Prostate gland (tissue), 2 donors: ENCODE data around the gene TMEM267. TPM values are rescaled to one million over a fixed set of nuclear protein-coding genes. Genes with fewer than 3 reads are reported as not detected.

ENCODE experiments used
- DNase-seq: peaks from one replicate; pipeline ENCODE4 v3.0.0-alpha.2; 2019; ENCODE audit warnings: low spot score
- H3K27ac ChIP-seq, 2 donors: fragments of 200-600 bp; sonication (generic); 2 replicates each; pipeline ENCODE4 v1.5.1; 2017 to 2019
- H3K27me3 ChIP-seq: fragments of 200-600 bp; sonication (generic); replicated peaks from 2 replicates; pipeline ENCODE4 v1.5.1; 2019; ENCODE audit not compliant: insufficient read depth
- H3K36me3 ChIP-seq, 2 donors: fragments of 200-600 bp; sonication (generic); 1 replicate in 1 of 2; 2 replicates in 1 of 2; pipeline versions ENCODE4 v1.5.1 to v1.8.1; 2017 to 2019
- H3K4me1 ChIP-seq: fragments of 200-600 bp; sonication (generic); replicated peaks from 2 replicates; pipeline ENCODE4 v1.5.1; 2019
- H3K4me3 ChIP-seq, 2 donors: fragments of 200-600 bp; sonication (generic); 2 replicates each; pipeline ENCODE4 v1.5.1; 2017 to 2019
- H3K9me3 ChIP-seq: fragments of 200-600 bp; sonication (generic); 2 replicates; pipeline ENCODE4 v1.5.1; 2017
- POLR2A ChIP-seq: fragments of 450-650 bp; IDR thresholded peaks from one replicate; pipeline ENCODE4 v1.6.1; 2016; ENCODE audit warnings: antibody characterized with exemption, mild to moderate bottlenecking
- POLR2AphosphoS5 ChIP-seq: sonication (generic); formaldehyde crosslinking; IDR thresholded peaks from one replicate; pipeline ENCODE4 v1.6.1; 2017; ENCODE audit warnings: antibody characterized with exemption
- WGBS: methylation state at CpG from one replicate; pipeline ENCODE4 v1.1.5; 2018; 5-methylcytosine and 5-hydroxymethylcytosine counted together
- intact Hi-C: fragments of 100-400 bp; cut with DNase I; formaldehyde crosslinking; loops from one replicate; pipeline ENCODE4 v1.14.2; 2022
- total RNA-seq, 2 donors: library from RNA; depleted of rRNA; stranded (reverse); fragments of >200 nt; gene quantifications; one replicate each; pipeline ENCODE4 v1.1.0, GENCODE V29; 2016
- TF ChIP-seq, protein P1 (sequence below), 4 experiments: fragments of 200-600 bp in 2 of 4; fragments of 450-650 bp in 2 of 4; sonication (generic) in 2 of 4; IDR thresholded peaks; 1 replicate in 3 of 4; 2 replicates in 1 of 4; pipeline ENCODE4 v1.5.1; 2016 to 2019; ENCODE audit warnings: antibody characterized with exemption in 4 of 4, mild to moderate bottlenecking in 2 of 4, moderate library complexity in 2 of 4

Gene TMEM267
- total RNA-seq, 2 donors from 2014 or later: 11.8 to 14.9 TPM

DNA sequence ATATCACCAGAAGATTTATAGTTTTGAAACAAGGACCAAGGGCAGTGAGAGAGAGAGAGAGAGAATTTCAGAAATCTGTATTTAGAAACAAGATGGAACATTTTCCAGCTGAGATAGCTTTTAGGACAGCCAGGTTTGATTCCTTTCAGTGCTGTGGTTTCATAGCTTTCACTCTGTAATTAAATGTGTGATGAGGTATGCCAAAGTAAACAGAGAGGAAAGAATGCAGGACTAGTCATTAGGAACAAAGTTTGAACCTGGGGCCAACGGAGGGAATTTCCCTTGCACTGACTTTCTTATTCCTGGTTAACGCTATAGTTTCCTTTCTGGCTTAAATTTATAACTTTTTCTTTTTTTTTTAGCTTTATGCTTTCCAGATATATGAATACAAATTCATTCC is 61.5 kb downstream of the TMEM267 start:
- intact Hi-C loops: no loop called here
- no peaks in the 10 kb centered on the region for H3K9me3 ChIP-seq
- no peaks in the 10 kb centered on the region for H3K27me3 ChIP-seq
- peak; percentile 49 for DNase-seq
- no peaks in the 10 kb centered on the region for H3K36me3 ChIP-seq
- no peaks in the 10 kb centered on the region for H3K4me1 ChIP-seq
- WGBS: 9% methylated on average over 2 of the region's 2 CpGs
- no peak overlapping the region for H3K27ac ChIP-seq
- TF ChIP-seq POLR2AphosphoS5 (peak; percentile 84), POLR2A (no peak)
- H3K4me3 ChIP-seq: no peak overlapping the region

DNA sequence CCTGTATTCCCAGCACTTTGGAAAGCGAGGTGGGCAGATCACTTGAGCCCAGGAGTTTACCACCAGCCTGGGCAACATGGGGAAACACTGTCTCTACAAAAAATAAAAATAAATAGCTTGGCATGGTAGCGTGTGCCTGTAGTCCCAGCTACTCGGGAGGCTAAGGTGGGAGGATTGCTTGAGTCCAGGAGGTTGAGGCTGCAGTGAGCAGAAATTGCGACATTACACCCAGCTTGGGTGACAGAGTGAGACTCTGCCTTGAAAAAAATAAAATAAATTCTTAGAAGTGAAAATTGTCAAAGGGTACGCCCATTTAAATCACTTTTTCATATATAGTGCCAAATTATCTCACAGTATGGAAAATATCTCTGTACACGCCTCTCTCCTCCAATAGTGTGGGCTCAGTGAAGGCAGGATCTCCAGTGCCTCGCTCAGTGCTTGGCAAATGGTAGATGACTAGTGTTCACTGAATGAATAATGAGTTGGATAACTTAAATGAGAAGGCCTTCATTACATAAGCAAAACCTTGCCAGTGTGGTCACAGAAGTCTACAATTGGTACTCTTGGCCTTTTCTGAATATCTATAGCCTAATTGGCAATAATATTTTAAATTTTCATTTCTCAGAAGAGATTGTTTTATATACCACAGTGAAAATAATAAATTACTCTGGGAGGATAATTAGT is 62.1 kb downstream of the TMEM267 start:
- H3K4me1 ChIP-seq: no peaks in the 10 kb centered on the region
- 87% methylated on average over 7 of the region's 7 CpGs for WGBS
- H3K36me3 ChIP-seq: no peaks in the 10 kb centered on the region
- no peaks in the 10 kb centered on the region for H3K9me3 ChIP-seq
- H3K27me3 ChIP-seq: no peaks in the 10 kb centered on the region
- intact Hi-C loops: no loop called here
- TF ChIP-seq POLR2A: no peak
- TF ChIP-seq, protein P1, sequence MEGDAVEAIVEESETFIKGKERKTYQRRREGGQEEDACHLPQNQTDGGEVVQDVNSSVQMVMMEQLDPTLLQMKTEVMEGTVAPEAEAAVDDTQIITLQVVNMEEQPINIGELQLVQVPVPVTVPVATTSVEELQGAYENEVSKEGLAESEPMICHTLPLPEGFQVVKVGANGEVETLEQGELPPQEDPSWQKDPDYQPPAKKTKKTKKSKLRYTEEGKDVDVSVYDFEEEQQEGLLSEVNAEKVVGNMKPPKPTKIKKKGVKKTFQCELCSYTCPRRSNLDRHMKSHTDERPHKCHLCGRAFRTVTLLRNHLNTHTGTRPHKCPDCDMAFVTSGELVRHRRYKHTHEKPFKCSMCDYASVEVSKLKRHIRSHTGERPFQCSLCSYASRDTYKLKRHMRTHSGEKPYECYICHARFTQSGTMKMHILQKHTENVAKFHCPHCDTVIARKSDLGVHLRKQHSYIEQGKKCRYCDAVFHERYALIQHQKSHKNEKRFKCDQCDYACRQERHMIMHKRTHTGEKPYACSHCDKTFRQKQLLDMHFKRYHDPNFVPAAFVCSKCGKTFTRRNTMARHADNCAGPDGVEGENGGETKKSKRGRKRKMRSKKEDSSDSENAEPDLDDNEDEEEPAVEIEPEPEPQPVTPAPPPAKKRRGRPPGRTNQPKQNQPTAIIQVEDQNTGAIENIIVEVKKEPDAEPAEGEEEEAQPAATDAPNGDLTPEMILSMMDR (IDR thresholded peaks at IDR 0.05): no peak
- TF ChIP-seq POLR2AphosphoS5: no peak
- DNase-seq: no peak
- no peak overlapping the region for H3K27ac ChIP-seq
- no peak overlapping the region for H3K4me3 ChIP-seq

DNA sequence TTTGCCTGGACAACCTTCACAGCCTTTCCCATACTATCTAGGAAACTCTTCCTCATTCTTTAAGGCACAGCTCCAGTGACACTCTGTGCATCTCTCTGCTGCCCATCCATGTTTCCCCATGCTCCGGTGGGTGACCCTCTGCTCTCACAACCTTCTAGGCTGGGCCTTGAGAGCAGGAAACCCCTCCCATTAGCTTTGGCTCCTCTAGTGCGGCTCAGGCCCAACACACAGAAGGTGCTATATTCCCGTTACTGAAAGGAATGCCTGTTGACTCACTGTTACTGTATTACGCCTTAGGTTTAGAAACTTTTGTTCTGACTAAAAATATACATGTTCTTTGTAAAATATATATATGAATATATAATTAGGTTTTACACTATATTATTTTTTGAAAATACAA is 63.4 kb downstream of the TMEM267 start:
- TF ChIP-seq POLR2AphosphoS5 (no peak), POLR2A (no peak)
- TF ChIP-seq, protein P1 (IDR thresholded peaks at IDR 0.05): no peak
- no peak for DNase-seq
- no peak overlapping the region for H3K4me3 ChIP-seq
- intact Hi-C loops: no loop called here
- H3K27me3 ChIP-seq: no peaks in the 10 kb centered on the region
- H3K9me3 ChIP-seq: no peaks in the 10 kb centered on the region
- no peak overlapping the region for H3K27ac ChIP-seq
- H3K36me3 ChIP-seq: no peaks in the 10 kb centered on the region
- no peaks in the 10 kb centered on the region for H3K4me1 ChIP-seq
- 94% methylated on average over 4 of the region's 4 CpGs for WGBS

DNA sequence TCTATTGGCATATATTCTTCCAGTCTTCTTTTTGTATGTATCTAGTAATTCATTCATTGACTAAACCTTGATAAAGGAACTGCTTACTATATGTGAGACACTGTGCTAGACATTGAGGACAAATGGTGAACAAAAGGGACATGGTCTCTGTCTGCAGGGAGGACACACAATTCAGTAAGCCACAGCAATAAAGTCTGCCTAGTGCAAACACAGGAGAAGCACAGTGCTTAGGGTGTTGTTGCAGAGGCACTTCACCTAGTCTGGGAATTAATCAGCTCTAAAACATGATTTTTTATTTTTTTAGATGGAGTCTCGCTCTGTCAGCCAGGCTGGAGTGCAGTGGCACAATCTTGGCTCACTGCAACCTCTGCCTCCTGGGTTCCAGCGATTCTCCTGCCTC is 65.1 kb downstream of the TMEM267 start:
- no peaks in the 10 kb centered on the region for H3K4me1 ChIP-seq
- no peaks in the 10 kb centered on the region for H3K9me3 ChIP-seq
- no peaks in the 10 kb centered on the region for H3K36me3 ChIP-seq
- TF ChIP-seq, protein P1 (IDR thresholded peaks at IDR 0.05): no peak
- TF ChIP-seq POLR2A (no peak), POLR2AphosphoS5 (no peak)
- no peak for DNase-seq
- intact Hi-C loops: no loop called here
- no peak overlapping the region for H3K27ac ChIP-seq
- H3K4me3 ChIP-seq: no peak overlapping the region
- WGBS: 76% methylated on average over 2 of the region's 2 CpGs
- no peaks in the 10 kb centered on the region for H3K27me3 ChIP-seq

DNA sequence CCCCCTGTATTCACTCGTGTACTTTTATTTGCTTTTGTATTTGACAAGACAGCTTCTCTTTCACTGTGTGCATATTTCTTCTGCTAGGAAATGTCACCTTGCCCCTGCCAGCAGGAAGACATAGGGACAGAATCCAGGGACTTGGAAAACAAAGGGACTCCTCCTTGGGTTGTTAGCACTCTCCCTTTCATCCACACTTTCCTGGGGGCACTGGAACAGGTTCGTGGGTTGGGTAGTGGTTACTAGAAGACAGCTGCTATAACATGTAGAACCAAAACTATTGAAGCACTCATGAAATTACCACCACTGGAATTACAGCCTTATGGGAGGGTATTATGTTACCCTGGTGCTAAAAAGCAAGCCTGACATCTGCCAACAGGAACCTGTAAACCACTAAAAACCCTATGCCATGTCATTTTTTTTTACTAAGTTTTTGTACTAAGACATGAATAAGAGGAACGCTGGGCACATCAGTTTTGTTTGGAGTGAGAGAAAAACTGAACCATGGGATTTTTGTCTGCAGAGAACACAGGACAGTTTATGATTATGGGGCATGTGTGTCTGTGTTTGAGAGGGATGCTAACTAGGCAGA is 66.8 kb downstream of the TMEM267 start:
- TF ChIP-seq POLR2AphosphoS5 (no peak), POLR2A (no peak)
- TF ChIP-seq, protein P1 (IDR thresholded peaks at IDR 0.05): no peak
- 31% methylated on average over 3 of the region's 3 CpGs for whole genome bisulfite sequencing
- Histone ChIP-seq H3K9me3 (no peaks in the 10 kb centered on the region), H3K36me3 (no peaks in the 10 kb centered on the region), H3K27ac (no peak overlapping the region), H3K4me1 (no peaks in the 10 kb centered on the region), H3K4me3 (no peak overlapping the region), H3K27me3 (no peaks in the 10 kb centered on the region)
- intact Hi-C loops: no loop called here
- DNase-seq: no peak
